Brain pericyte (primary cell): ENCODE measurements around the gene NWD2.
"Not testable (repeated sequence)": the region's sequence is repeated elsewhere in the genome, so short reads cannot be mapped to it uniquely, and the experiment has no call there.

Experiments used
- DNase-seq: peaks from one replicate; pipeline ENCODE4 v3.0.0-alpha.2; 2012; ENCODE audit warnings: low read depth, low spot score

The NWD2 gene

DNA sequence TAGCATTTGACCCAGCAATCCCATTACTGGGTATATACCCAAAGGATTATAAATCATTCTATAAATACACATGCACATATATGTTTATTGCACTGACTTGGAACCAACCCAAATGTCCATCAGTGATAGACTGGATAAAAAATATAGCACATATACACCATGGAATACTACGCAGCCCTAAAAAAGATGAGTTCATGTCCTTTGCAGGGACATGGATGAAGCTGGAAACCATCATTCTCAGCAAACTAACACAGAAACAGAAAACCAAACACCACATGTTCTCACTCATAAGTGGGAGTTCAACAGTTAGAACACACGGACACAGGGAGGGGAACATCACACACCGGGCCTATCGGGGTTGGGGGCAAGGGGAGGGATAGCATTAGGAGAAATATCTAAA, 250.8 kb downstream of the NWD2 start:
- not testable (repeated sequence) for DNase-seq
